GM18858 (cell line): ENCODE data around the gene MFAP5.

Source experiments
- ATAC-seq: cut with Tn5 transposase; IDR thresholded peaks from one replicate; pipeline ENCODE4 v1.9.1; 2021; ENCODE audit not compliant: unreplicated experiment

MFAP5 gene

GRCh38 chr12:8662593-8662992, at the start of gene MFAP5:
Gene MFAP5 (minus strand): TSS chr12:8662826. CDS start chr12:8662104, 722 bp downstream.
- ATAC-seq, result no peak

- ATAC-seq, result no peak
Observed at GRCh38 chr12:8709124-8709830, 46.7 kb upstream of the MFAP5 start.

GRCh38 chr12:8702159-8702558, 39.5 kb upstream of the MFAP5 start:
- ATAC-seq, result no peak

- no peak for ATAC-seq
Observed at GRCh38 chr12:8701046-8701660, 38.5 kb upstream of the MFAP5 start.

GRCh38 chr12:8699714-8700113, 37.1 kb upstream of the MFAP5 start:
- ATAC-seq, result no peak

GRCh38 chr12:8698879-8699278, 36.3 kb upstream of the MFAP5 start:
- no peak for ATAC-seq

- no peak for ATAC-seq
Observed at GRCh38 chr12:8698132-8698851, 35.7 kb upstream of the MFAP5 start.

GRCh38 chr12:8697476-8698131, 35.0 kb upstream of the MFAP5 start, which contains the start of gene RIMKLB:
Gene RIMKLB (plus strand): TSS chr12:8697991. CDS start chr12:8713867, 15,876 bp downstream.
- ATAC-seq, result peak; percentile 64

- ATAC-seq, result no peak
Observed at GRCh38 chr12:8697120-8697475, 34.5 kb upstream of the MFAP5 start.

- no peak for ATAC-seq
Observed at GRCh38 chr12:8696442-8697090, 33.9 kb upstream of the MFAP5 start.

- ATAC-seq, result no peak
Observed at GRCh38 chr12:8695116-8695515, 32.5 kb upstream of the MFAP5 start.

- ATAC-seq, result no peak
Observed at GRCh38 chr12:8692573-8692972, 29.9 kb upstream of the MFAP5 start.

- ATAC-seq, result no peak
Observed at GRCh38 chr12:8689681-8690080, 27.1 kb upstream of the MFAP5 start.

GRCh38 chr12:8687846-8688601, 25.4 kb upstream of the MFAP5 start:
- ATAC-seq, result no peak

- ATAC-seq, result no peak
Observed at GRCh38 chr12:8685051-8685450, 22.4 kb upstream of the MFAP5 start.

- ATAC-seq, result no peak
Observed at GRCh38 chr12:8681129-8681884, 18.7 kb upstream of the MFAP5 start.

- no peak for ATAC-seq
Observed at GRCh38 chr12:8680533-8680932, 17.9 kb upstream of the MFAP5 start.

- no peak for ATAC-seq
Observed at GRCh38 chr12:8678661-8679111, 16.1 kb upstream of the MFAP5 start.

GRCh38 chr12:8677362-8677761, 14.7 kb upstream of the MFAP5 start:
- no peak for ATAC-seq

- ATAC-seq, result no peak
Observed at GRCh38 chr12:8676651-8677050, 14.0 kb upstream of the MFAP5 start.
